K562 (cell line): ENCODE data around the gene MAN1B1. TPM values are rescaled to one million over a fixed set of nuclear protein-coding genes. Genes with fewer than 3 reads are reported as not detected.

ENCODE experiments used
- AFF1 ChIP-seq, 2 experiments: fragments of 450-650 bp; IDR thresholded peaks; 2 replicates each; pipeline ENCODE4 v1.6.1; 2018; ENCODE audit warnings: mild to moderate bottlenecking in 2 of 2, low read depth in 1 of 2; ENCODE audit not compliant: partially characterized antibody in 2 of 2
- ATF2 ChIP-seq: sonication (generic); formaldehyde crosslinking; IDR thresholded peaks from 2 replicates; pipeline ENCODE4 v1.8.1; 2022; ENCODE audit warnings: missing genetic modification reagents
- CCNT2 ChIP-seq: IDR thresholded peaks from 2 replicates; pipeline ENCODE4 v1.6.1; 2011; ENCODE audit warnings: borderline replicate concordance, low read depth, mild to moderate bottlenecking, moderate library complexity, mixed read lengths, low read length; ENCODE audit not compliant: insufficient read length; ENCODE audit errors: extremely low read depth
- FOXJ3 ChIP-seq: sonication (generic); formaldehyde crosslinking; IDR thresholded peaks from 2 replicates; pipeline ENCODE4 v1.4.0; 2020; ENCODE audit warnings: mild to moderate bottlenecking, missing genetic modification reagents
- HEY1 ChIP-seq: fragments of 250-450 bp; sonication (Bioruptor Pico); IDR thresholded peaks from 2 replicates; pipeline ENCODE4 v1.5.0; 2020; ENCODE audit warnings: mild to moderate bottlenecking, moderate library complexity, borderline replicate concordance
- MEF2A ChIP-seq: IDR thresholded peaks from 2 replicates; pipeline ENCODE4 v1.6.1; 2011; ENCODE audit warnings: low read depth, mild to moderate bottlenecking, low read length, moderate library complexity; ENCODE audit not compliant: control insufficient read depth
- MEIS2 ChIP-seq: fragments of 450-650 bp; IDR thresholded peaks from 2 replicates; pipeline ENCODE4 v1.6.1; 2014; ENCODE audit warnings: mild to moderate bottlenecking; ENCODE audit not compliant: partially characterized antibody
- MLX ChIP-seq, 2 experiments: fragments of 450-650 bp in 1 of 2; sonication (generic) in 1 of 2; formaldehyde crosslinking; conservative IDR thresholded peaks; 2 replicates each; pipeline versions ENCODE4 v1.4.0 to v1.8.1; 2020 to 2022; ENCODE audit warnings: mild to moderate bottlenecking in 1 of 2, missing genetic modification reagents in 1 of 2
- NCOA1 ChIP-seq: fragments of 450-650 bp; IDR thresholded peaks from 2 replicates; pipeline ENCODE4 v1.6.1; 2016; ENCODE audit warnings: low read depth
- PML ChIP-seq: IDR thresholded peaks from 2 replicates; pipeline ENCODE4 v1.6.1; 2012; ENCODE audit warnings: low read length, inconsistent platforms
- RBM39 ChIP-seq: fragments of 200-400 bp; formaldehyde crosslinking; optimal IDR thresholded peaks from 2 replicates; pipeline ENCODE3; 2018; ENCODE audit warnings: low read depth, low read length
- RERE ChIP-seq: sonication (generic); formaldehyde crosslinking; IDR thresholded peaks from 2 replicates; pipeline ENCODE4 v1.8.0; 2023; ENCODE audit warnings: missing genetic modification reagents, mild to moderate bottlenecking, borderline replicate concordance
- RNF2 ChIP-seq: sonication (generic); IDR thresholded peaks from 2 replicates; pipeline ENCODE4 v1.6.1; 2016
- SOX6 ChIP-seq: fragments of 450-650 bp; IDR thresholded peaks from 2 replicates; pipeline ENCODE4 v1.6.1; 2014; ENCODE audit warnings: mild to moderate bottlenecking
- TBP ChIP-seq: optimal IDR thresholded peaks from 2 replicates; pipeline ENCODE3; 2011; ENCODE audit warnings: low read depth, low read length, improper control_type of control experiment
- ZNF551 ChIP-seq: fragments of 250-450 bp; sonication (Bioruptor Pico); IDR thresholded peaks from 2 replicates; pipeline ENCODE4 v1.5.0; 2021; ENCODE audit warnings: mild to moderate bottlenecking, moderate library complexity
- polyA plus RNA-seq, 8 experiments: library from polyadenylated mRNA; depleted of rRNA in 4 of 8; stranded (reverse) in 5 of 8; unstranded in 3 of 8; fragments of >200 nt; fragmentation: Nextera tagmentation in 2 of 8; fragmentation: Illumina TruSeq in 1 of 8; extraction: Ambion mirVana in 2 of 8; extraction: Trizol in 1 of 8; gene quantifications; 2 replicates each; pipeline versions ENCODE4 v1.2.1 to v1.2.3, GENCODE V29; 2011 to 2014; ENCODE audit warnings: inconsistent platforms in 1 of 8, missing spikeins in 1 of 8
- total RNA-seq, 7 experiments: library from RNA; depleted of rRNA in 6 of 7; stranded (reverse); fragments of >200 nt in 6 of 7; fragmentation: Illumina TruSeq in 2 of 7; extraction: Trizol in 2 of 7; gene quantifications; 2 replicates each; pipeline versions ENCODE4 v1.2.1 to v1.2.3, GENCODE V29; 2011 to 2021; ENCODE audit warnings: low replicate concordance in 1 of 7

The MAN1B1 gene
- total and polyA plus RNA-seq, 9 of the 15 experiments (the other 6 are each of a cell fraction or from before 2014, with no cell fraction given): 0.55 to 36.6 (median 27.3) TPM

GRCh38 chr9:137114613-137115393, 28.0 kb downstream of the MAN1B1 start, which contains the start of gene DPP7 (continued):
- peak; percentile 85 for TF ChIP-seq CCNT2
- no peak for TF ChIP-seq NCOA1
- TF ChIP-seq TBP: peak; percentile 24
- no peak for TF ChIP-seq RBM39
- no peak for TF ChIP-seq PML
- TF ChIP-seq HEY1: no peak
- TF ChIP-seq RERE (CRISPR knock-in tag): no peak
- no peak; a peak in 1 of 4 replicates for TF ChIP-seq MLX (CRISPR knock-in tag; conservative IDR thresholded peaks at IDR 0.05)
- TF ChIP-seq ZNF551: no peak
- no peak for TF ChIP-seq SOX6
- TF ChIP-seq AFF1 (IDR thresholded peaks at IDR 0.05; ENCODE audit: low read depth in 1 of 2, partially characterized antibody in 2 of 2): no peak
- TF ChIP-seq ATF2 (CRISPR knock-in tag): no peak
- no peak for TF ChIP-seq RNF2
- no peak for TF ChIP-seq FOXJ3
- TF ChIP-seq MEF2A: no peak
- no peak for TF ChIP-seq MEIS2
